CD4-positive, alpha-beta T cell treated with Interleukin-17A for 1 hour (primary cell): Measurements from ENCODE around the gene SPATA31D1.
"Not testable (repeated sequence)": the region's sequence is repeated elsewhere in the genome, so short reads cannot be mapped to it uniquely, and the experiment has no call there.

Experiments used
- DNase-seq: peaks from one replicate; pipeline ENCODE4 v3.0.0-alpha.2; 2020

The SPATA31D1 gene

DNA sequence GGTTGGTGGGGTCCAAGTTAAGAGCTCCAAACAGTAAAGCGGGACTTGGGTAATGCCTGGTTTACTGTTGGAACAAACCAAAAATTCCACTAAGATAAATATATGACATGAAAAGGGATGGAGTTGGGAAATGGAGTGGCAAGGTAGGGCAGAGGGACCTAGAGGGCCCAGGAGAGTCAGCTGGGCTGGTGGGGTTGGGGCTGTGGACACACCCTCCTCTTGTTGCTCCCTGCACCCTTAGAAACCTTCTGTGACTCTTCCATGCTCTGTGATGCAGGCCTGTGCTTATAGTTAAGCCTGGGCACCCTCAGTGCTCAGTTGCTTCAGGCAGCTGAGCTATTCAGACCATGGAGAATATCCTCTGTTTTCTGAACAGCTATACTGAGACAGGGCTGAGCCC is at the start of gene SPATA31D1:
Gene SPATA31D1, plus strand, starts transcription at position 301 of the 400 bp plus-strand sequence. Its CDS starts 47 bp downstream, at position 348.
- not testable (repeated sequence) for DNase-seq

DNA sequence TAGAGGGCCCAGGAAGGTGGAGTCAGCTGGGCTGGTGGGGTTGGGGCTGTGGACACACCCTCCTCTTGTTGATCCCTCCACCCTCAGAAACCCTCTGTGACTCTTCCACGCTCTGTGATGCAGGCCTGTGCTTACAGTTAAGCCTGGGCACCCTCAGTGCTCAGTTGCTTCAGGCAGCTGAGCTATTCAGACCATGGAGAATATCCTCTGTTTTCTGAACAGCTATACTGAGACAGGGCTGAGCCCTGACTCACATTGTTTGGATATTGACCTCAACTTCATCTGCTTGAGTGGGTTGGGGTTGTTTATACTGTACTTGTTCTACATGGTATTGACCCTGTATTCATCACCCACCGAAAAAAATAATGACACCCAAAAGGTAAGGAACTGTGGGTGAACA is 45.2 kb upstream of the SPATA31D1 start, which contains the start of gene SPATA31D3:
Gene SPATA31D3, plus strand, starts transcription at position 108 of the 400 bp plus-strand sequence. Its CDS starts 86 bp downstream, at position 194.
- DNase-seq = not testable (repeated sequence)

DNA sequence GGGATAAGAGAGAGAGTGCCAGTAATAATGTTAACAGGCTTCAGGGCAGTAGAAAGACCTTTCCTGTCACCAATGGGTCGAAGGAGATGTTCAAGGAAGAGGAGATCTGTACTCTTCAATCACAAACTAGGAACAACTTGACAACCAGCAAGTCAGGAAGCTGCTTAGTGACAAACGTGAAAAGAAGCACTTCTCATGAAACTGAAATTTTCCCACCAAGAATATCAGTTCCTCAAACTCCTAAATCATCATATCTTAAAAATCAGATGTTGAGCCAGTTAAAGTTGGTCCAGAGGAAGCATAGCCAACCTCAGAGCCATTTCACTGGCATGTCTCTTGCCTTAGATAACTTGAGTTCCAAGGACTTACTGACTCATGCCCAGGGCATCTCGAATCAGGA is 39.9 kb upstream of the SPATA31D1 start:
- DNase-seq = not testable (repeated sequence)

DNA sequence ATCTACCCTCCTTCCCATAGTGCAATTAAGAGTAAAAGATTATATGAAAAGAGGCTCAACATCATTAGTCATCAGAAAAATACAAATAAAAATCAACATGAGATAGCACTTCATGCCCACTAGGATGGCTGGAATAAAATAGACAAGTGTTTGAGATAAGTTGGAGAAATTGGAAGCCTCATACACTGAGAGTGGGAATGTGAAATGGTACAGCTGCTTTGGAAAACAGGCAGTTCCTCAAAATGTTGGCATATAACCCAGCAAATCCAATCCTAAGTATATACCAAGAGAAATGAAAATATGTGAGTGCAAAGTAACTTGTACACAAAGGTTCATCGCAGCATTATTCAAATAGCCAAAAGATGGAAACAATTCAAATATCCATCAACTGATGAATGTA is 35.5 kb upstream of the SPATA31D1 start:
- no peak for DNase-seq

DNA sequence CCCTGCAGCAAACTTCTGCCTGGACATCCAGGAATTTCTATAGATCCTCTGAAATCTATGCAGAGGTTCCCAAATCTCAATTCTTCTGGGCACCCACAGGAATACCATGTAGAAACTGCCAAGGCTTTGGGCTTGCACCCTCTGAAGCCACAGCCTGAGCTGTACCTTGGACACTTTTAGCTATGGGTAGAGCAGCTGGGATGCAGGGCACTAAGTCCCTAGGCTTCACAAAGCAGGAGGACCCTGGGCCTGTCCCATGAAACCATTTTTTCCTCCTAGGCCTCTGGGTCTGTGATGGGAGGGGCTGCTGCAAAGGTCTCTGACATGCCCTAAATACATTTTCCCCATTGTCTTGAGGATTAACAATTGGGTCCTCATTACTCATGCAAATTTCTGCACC is 32.9 kb upstream of the SPATA31D1 start:
- no peak for DNase-seq

DNA sequence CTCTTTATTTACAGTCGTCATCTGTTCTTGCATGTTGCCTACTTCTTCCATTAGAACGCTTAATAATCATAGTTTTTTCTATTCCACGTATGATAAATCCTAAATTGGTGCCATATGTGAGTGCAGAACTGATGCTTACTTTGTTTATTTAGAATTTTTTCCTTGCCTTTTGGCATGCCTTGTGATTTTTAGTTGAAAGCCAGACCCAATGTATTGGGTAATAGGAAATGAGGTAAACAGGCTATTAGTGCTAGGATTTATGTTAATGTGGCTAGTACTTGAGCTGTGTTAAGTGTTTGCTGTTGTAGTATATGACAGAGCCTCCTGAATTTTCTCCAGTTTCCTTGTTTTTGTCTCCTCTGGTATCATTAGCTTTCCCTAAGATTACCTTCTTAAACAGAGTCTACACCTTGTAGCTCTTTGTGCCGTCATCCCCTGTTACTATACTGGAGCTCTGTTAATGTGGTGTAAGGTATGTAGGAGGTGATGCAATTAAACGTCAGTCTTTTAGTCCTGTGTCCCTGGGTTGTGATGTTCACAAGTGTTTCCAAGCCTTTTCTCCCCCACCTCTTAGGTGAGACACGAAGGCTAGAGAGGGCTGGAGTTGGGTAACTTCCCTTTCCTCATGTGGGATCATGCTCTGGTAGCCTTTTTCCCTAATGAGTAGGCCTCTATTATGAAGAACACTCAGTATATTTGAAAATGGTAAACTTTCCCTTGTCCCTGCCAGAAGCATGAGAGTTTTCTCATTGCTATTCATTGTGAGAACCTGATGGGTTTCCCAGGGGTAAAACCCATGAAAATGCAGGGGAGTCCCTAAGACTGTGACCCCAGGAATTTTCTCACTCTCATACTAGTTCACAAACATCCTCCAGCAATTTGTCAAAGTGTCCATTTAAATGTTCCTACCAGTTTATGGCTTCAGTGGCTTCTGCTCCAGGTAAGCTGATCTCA is 24.1 kb upstream of the SPATA31D1 start:
- DNase-seq = no peak

DNA sequence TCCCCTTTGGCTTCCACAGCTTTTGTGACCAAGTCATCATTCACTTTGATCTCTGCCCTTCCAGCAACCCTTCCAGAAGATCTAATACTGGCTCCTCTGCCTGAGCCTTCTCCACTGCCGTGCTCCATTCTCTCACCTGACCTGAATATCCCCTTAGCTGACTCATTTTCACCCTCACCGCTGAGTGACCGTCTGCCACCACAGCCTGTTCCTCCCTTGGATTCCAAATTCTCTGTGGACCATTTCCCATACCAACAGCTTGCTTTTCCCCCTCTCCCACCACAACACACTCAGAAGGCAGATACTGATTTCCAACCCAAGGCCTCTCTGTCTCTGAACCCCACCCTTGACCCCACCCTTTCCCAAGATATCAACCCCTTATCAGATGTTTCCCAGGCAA is 20.5 kb upstream of the SPATA31D1 start:
- DNase-seq = no peak

DNA sequence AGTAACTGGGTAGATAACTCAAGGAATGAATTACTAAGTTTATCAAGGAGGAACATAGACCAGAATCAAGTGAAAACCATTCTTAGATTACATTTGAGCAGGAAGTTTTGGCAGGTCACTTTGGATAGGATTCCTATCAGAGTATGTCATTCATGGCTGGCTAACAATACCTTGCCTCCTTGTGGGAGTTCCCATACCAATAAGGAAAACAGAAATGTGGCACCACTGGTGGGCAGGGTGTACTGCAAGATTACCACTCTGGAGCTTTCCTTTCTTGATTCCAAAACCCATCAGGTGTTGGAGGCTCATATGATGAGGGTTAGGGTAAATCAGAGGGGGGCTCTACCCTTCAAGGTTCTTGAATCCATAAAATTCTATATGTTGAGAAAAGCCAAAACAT is 18.6 kb upstream of the SPATA31D1 start:
- no peak for DNase-seq

DNA sequence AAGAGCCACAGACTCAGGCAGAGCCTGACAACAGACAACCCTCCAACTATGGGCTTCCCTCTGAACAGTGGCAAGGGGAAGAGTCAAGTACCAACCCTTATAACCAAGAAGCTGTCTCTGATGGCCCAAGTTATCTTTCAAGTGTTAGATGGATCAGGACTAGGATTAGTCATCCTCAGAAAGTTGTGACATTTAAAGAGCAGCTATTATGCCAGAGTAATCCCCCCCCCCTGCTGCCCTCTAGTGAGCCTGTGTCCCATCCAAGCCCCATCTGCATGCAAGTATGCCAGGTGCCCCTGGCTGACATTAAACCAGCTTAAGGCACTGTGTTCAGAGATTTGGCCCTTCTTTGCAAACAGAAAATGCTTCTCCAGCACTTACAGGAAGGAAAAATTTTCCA is 16.8 kb upstream of the SPATA31D1 start:
- no peak for DNase-seq

DNA sequence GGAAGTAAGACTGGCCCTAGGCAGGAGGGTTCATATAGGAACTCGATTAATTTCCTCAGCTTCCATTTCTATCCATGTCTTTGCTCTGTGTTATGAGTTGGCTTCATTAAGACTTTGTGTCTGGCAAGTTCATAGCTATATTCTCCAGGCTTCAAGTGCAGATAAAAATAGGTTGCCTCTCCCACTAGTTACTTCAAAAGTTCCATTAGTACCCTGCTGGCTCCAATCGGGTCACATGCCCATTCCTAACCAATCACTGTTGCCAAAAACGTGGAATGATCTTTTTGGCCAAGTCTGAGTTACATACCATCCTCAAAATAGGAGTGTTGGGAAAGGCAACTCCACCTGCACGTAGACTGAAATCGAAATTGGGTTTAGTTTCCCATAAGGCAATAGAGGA is 13.8 kb upstream of the SPATA31D1 start:
- no peak for DNase-seq

DNA sequence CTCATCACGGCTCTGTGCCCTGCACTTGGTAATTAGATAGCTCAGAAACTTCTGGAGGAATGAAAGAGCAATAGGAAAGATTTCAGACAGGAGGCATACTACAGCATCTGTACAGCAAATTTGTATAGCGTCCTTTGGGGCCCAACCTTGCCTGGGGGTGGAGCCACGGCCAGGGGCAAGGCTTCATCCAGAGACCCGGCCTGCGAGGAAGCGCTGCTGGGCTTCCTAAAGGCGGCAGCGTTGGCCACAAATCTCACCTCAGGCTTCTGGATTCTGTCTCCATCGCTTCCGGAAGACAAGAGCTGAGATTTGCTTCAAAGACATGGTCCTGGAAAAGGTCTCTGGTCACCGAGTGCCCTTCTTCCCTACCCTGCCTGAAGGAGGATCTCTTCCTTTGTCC is 12.2 kb upstream of the SPATA31D1 start:
- DNase-seq = no peak

DNA sequence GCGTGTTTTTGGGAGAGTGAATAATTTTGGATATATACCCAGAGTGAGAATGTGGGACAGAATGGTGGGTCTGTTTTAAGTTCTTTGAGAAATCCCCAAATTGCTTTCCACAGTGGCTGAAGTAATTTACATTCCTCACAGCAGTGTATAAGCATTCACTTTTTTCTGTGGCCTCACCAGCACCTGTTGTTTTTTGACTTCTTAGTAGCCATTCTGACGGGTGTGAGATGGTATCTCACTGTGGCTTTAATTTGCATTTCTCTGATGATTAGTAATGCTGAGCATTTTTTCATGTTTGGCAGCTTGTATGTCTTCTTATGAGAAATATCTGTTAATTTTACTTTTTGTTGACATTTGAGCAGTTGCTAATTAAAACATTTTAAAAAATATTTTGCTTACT is 9.4 kb upstream of the SPATA31D1 start:
- DNase-seq = no peak

DNA sequence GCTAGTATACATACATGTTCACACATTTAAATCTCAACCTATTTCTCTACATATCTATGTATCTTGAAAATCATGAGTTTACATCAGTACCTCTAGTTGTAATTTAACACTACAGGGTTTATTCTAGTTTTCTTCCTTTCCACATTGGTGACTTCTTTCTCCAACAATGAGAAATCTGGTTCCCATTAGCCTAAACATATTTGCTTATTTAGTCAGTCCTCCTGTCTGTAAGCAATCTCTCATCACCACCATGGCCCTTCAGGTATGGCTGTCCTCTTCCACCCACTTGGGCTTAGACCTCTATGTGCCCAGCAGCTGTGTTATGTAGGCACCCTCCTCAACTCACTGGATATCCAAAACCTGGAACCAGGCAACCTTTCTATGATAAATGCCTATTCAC is 8.0 kb upstream of the SPATA31D1 start:
- DNase-seq = no peak

DNA sequence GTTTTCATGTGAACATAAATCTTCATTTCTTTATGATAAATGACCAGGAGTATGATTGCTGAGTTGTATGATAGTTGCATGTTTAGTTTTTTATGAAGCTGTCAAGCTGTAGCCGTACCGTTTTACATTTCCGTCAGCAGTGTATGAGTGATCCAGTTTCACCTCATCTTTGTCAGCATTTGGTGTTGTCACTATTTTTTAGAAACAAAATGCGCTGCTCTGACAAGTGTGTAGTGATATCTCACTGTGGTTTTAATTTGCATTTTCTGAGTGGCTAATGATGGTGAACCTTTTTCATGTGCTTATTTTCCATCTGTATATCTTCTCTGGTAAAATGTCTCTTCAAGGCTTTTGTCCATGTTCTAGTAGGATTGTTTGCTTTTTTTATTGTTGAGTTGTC is 6.7 kb upstream of the SPATA31D1 start:
- no peak for DNase-seq

DNA sequence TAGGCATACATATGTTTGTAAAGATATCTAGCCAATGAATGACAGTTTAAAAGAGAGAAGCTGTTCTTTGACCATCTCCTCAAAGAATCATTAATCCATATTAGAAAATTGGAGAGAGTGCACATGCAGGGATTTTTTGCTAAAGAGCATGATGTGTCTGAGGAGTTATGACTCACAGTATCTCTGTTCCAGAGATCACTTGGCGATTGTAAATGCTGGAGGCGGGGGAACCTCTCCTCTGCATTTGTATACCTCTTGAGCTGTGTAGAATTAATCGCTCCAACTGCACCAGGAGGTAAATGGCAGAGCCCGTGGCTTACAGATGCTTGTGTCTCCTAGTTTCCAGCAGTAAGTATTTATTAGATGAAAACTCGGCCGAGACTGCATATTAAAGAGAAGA is 3.6 kb upstream of the SPATA31D1 start:
- DNase-seq = no peak

DNA sequence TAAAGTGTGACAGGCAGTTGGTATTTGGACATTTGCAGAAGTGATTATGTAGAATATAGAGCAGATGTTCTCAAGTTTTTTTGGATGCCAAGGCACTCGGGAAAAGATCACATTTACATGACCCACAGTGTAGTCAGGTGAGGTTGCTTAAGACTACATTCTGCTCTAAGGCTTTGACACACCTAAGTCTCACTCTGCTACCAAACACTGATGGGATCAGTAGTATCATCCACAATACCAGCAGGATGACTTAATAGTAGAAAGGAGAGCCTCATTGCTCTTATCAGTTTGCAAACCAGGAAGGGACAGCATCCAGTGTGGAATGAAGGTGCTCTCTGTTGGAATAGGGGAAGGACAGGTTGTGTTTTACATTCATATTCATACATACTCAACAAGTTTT is 2.5 kb upstream of the SPATA31D1 start:
- no peak for DNase-seq

DNA sequence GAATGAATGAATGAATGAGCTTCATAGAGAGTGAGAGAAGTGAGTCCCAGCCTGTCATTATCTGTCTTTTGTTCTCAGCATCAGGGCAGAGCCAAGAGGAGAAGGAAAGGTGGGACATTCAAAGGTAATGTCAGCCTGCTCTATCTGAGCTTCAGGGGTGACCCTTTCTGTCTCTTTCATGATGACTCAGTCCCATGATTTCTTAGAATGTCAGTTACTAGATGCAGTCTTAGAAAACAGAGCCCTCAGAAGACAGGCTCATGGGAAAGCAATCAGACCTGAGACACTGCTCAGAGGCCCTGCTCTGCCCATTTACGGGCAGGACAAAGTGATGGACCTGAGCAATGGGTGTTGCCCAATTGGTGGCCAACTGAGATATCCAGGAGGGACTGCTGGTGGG is 1.1 kb downstream of the SPATA31D1 start:
- DNase-seq = no peak

DNA sequence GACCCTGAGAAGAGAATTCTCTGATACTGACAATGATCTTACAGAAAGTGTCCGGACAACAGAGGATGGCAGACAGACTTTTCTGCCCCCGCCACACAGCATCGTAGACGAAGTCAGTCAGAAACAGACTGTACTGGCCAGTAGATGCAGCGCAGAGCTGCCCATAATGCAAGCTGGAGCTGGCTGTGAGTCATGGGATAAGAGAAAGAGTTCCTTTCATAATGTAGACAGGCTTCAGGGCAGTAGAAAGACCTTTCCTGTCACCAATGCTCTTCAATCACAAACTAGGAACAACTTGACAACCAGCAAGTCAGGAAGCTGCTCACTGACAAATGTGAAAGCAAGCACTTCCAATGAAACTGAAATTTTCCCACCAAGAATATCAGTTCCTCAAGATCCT is 5.1 kb downstream of the SPATA31D1 start:
- no peak for DNase-seq

DNA sequence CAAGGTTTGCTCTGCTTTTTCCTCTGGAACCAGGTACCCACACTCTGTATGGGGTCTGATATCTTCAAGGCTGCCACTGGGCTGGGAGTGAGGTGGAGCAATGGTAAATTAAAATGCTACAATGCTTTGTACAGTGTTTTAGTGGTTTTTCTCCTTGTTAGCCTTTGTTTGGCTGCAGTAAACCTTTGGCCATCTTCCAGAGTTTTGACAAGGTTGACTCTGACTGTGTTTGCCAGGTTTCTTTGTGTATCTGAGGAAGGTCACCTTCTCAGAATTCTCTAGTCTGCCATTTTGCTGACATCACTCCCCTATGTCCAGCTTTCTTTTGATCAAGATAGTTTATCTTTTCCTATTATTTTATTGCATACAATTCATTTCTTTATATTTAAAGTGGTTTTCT is 11.2 kb downstream of the SPATA31D1 start:
- no peak for DNase-seq

DNA sequence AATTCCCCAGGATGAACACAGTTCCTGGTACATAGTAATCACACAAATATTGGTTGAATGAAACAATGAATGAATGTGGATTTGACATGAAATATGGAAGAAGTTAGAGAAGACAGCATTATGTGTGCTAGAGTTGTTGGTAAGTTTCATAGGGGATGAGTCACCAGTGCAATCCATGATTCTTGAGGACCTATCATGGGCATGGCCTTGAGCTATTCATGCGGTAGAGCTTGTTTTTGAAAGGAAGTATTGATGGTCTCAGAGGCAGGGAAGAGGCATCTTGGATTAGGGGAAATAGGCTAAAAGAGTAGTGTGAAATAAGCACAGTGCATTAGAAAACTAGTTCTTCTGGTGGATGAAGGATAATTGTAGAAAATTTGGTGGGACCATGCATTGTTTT is 22.1 kb downstream of the SPATA31D1 start:
- no peak for DNase-seq

DNA sequence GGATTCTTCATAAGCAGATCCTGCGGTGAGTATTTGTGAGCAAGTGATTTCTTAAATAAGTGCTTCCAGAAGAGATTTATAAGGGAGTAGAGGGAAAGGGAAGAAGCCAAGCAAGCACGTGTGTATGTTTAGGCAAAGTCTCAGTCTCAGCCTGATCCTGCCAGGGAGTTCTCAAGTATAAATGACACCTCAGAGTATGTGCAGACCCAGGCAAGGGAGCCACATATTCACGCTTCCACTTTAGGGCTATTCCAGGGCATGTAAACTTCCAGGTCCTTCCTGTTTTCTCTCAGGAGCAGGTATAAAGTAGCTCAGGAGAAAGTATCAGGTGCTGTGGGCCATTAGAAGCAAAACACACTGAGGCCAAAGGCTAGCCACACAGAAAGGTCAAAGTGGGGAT is 22.6 kb downstream of the SPATA31D1 start:
- no peak for DNase-seq

DNA sequence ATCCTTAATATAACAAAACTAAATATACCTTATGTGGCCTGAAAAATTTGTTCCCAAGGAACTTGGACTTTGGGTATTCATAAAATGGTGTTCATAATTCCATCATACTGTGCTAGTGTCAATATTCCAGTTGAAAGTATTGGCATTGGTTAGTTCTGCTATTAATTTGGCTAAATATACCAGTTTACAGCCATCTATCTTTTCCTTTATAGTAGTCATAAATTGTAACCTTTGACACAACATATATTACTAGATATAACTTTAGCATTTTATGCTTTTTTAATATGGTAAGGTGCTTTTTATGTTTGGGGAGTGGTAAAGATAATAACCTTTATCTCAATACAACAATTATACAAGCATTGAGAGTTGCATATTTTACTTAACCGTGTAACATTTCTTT is 23.7 kb downstream of the SPATA31D1 start:
- no peak for DNase-seq

DNA sequence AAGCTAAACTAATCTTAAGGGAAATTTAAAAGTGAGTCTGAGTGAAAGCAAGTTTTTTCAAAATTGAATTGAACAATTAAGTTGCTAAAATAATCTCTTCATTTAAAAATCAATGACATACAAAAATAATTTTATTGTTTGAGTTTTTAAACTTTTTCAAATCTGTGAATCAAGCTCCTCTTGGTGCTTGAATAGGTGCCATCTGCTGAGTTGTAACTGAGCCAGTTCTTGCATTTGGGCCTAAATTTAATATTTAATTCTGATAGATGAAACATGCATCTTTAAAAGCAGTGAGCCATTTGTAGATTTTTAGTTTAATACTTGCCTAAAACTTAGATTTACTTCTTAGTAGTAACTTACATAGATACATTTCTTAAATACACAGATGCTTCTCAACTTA is 31.8 kb downstream of the SPATA31D1 start:
- DNase-seq = no peak

DNA sequence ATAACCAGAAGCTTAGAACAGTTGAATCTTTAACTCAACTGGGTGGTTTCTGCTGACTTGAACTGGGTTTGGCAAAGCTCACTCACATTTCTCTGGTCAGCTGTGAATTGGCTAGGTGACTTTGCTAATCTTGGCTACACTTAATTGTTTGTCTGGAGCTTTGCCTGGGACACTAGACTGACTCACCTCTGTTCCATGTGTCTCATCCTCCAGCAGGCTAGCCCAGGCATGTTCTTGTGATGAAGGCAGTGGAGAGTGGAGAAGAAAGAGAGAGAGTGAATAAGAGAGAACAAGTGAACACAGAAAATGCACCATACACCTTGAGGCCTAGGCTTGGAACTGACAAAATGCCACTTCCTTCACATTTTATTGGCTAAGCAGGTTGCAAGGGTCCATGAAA is 32.6 kb downstream of the SPATA31D1 start:
- DNase-seq = no peak

DNA sequence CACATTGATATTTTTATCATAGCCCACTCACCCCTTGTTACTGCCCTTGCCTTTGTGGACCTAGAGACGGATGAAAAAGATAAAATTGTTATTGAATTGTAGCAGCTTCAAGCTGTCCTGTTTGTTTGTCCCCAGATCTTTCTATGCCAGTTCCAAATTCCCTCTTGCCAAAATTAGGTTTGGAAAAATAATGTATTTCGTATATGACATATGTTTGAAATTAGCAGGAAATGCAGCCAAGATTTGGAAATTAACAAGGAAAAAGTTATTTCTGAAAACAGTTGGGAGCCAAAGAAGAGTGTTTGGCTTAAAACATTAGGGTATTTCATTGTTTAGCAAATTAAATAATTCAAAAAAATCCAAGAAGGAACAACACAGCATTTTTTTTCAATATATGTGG is 33.5 kb downstream of the SPATA31D1 start:
- DNase-seq = no peak
